NB4 (cell line): ENCODE data around the gene SPP1.

Source experiments
- DNase-seq: peaks from one replicate; pipeline ENCODE4 v3.0.0; 2010; ENCODE audit warnings: low read depth
- H3K4me3 ChIP-seq: one replicate; pipeline ENCODE4 v1.5.1; 2011; ENCODE audit warnings: mild to moderate bottlenecking, low read depth, low read length, moderate library complexity
- MYC ChIP-seq: IDR thresholded peaks from 2 replicates; pipeline ENCODE4 v1.6.1; 2011; ENCODE audit warnings: low read depth, low read length
- POLR2A ChIP-seq: IDR thresholded peaks from 2 replicates; pipeline ENCODE4 v1.6.1; 2011; ENCODE audit warnings: mild to moderate bottlenecking; ENCODE audit not compliant: insufficient read length; ENCODE audit errors: extremely low read depth
- TF ChIP-seq, protein P1 (sequence below): IDR thresholded peaks from 2 replicates; pipeline ENCODE4 v1.6.1; 2011; ENCODE audit warnings: low read depth, low read length
- TF ChIP-seq, protein P2 (sequence below): IDR thresholded peaks from one replicate; pipeline ENCODE4 v1.5.1; 2012; ENCODE audit warnings: low read depth, low read length

The SPP1 gene

DNA sequence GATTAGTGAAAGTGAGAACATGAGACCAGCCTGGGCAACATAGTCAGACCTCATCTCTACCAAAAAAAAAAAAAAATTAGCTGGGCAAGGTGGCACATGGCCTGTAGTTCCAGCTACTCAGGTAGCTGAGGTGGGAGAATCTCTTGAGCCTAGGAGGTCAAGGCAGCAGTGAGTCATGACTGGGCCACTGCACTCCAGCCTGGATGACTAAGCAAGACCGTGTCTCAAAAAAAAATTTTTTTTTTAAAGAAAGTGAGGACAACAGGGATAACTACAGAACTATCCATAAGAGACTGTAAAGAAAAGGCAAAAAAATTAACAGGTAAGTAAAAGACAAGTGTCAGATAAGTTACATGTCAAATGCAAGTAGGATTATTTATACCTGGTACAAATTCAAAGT, 13.5 kb upstream of the SPP1 start:
- H3K4me3 ChIP-seq = no peak overlapping the region
- no peak for DNase-seq
- TF ChIP-seq, protein P1, sequence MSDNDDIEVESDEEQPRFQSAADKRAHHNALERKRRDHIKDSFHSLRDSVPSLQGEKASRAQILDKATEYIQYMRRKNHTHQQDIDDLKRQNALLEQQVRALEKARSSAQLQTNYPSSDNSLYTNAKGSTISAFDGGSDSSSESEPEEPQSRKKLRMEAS = no peak
- TF ChIP-seq MYC (no peak), POLR2A (no peak)
- TF ChIP-seq, protein P2, sequence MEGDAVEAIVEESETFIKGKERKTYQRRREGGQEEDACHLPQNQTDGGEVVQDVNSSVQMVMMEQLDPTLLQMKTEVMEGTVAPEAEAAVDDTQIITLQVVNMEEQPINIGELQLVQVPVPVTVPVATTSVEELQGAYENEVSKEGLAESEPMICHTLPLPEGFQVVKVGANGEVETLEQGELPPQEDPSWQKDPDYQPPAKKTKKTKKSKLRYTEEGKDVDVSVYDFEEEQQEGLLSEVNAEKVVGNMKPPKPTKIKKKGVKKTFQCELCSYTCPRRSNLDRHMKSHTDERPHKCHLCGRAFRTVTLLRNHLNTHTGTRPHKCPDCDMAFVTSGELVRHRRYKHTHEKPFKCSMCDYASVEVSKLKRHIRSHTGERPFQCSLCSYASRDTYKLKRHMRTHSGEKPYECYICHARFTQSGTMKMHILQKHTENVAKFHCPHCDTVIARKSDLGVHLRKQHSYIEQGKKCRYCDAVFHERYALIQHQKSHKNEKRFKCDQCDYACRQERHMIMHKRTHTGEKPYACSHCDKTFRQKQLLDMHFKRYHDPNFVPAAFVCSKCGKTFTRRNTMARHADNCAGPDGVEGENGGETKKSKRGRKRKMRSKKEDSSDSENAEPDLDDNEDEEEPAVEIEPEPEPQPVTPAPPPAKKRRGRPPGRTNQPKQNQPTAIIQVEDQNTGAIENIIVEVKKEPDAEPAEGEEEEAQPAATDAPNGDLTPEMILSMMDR = no peak

DNA sequence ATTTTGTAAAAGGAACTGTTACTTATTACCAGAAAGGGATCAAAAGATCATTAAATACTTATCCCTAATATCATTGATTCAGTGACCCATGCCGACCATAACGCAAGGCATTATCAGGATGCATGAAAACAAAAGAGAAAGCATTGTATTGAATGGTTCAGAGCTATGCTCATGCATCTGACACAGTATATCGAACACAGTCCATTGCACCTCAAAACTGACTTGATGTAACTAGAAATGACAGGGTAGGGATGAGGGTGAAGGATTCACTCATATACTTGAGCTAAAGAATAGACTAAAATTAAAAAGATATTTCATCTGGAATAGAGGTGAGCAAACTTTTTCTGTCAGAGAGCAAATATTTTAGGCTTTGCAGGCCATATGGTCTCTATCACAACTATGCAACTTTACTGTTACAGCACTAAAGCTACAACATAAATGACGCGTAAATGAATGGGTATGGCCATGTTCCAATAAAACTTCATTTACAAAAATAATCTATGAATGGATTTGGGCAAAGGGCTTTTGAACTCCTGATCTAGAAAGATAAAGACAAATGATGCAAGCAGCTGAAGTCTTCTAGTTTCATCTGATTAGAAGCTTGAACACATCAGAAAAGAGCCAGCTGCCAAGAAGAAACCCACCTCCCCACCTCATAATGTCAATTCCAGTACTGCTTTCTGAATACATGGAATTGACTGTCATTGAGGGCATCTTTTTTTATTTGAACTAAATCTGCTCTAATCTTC, 12.9 kb upstream of the SPP1 start:
- TF ChIP-seq, protein P1 = no peak
- TF ChIP-seq, protein P2 = no peak
- TF ChIP-seq POLR2A = no peak
- TF ChIP-seq MYC = no peak
- no peak overlapping the region for H3K4me3 ChIP-seq
- no peak for DNase-seq

DNA sequence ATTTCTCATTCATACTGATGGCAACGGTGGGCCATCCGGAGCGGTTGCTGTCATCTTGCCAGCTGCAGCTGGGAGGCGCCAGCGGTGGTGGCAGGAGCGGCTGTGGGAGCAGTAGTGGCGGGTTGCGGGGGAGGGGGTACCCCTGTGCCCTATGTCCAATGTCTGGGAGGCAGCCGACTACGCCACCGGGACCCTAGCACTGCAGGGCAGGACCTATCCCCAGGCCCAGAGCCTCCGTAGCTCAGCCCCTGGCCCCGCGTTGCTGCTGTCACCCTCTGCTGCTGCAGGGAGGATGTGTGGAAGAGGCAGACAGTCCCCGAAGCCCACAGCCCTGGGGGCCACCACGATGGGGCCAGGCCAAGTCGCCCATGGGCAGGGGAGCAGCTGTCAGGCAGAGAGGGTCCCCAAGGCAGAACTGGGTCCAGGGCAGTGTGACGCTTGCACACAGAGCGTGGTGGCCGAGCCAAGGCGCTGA, 10.0 kb upstream of the SPP1 start:
- H3K4me3 ChIP-seq = no peak overlapping the region
- DNase-seq = no peak
- TF ChIP-seq POLR2A (no peak), MYC (no peak)
- TF ChIP-seq, protein P2 = no peak
- TF ChIP-seq, protein P1 = no peak

DNA sequence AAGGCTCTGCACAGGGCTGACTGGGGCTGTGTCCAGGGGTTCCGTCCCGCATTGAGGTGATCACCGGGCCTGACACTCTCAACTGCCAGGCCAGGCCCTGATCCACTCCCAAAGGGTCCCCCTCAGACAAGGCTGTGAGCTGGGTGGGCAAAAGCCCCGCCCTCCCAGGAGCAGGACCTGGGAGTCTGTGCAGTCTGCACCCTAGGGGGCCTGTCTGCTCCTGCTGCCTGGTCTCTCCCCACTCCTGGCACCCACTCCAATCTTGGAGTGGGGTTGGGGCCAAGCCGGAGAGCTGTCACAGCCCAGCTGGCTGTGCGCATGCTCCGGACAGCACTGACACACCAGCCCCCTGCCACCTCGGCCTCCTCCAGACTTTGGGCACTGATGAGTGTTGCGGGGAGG, 9.4 kb upstream of the SPP1 start:
- TF ChIP-seq POLR2A (no peak), MYC (no peak)
- TF ChIP-seq, protein P2 = no peak
- TF ChIP-seq, protein P1 = no peak
- DNase-seq = no peak
- H3K4me3 ChIP-seq = no peak overlapping the region

DNA sequence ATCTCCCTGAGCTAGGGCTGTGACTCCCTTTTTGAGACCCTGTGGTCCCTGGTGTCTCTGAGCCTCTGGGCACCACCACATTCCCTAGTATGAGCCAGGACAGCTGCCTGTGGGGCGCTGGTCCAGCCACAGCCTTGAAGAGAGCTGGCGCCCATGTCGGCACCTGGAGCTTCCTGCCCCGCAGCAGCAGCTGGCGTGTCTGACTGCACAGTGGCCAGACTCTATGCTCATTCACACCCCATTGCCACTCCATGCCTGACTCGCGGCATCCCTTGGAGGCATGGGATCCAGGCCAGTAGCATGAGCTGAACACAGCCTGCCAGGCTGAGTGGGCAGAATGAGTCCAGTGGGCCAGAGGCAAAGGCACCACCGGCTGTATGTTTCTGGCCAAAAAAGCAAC, 8.3 kb upstream of the SPP1 start:
- H3K4me3 ChIP-seq = no peak overlapping the region
- TF ChIP-seq, protein P1 = no peak
- no peak for TF ChIP-seq MYC
- TF ChIP-seq, protein P2 = no peak
- no peak for TF ChIP-seq POLR2A
- no peak for DNase-seq

DNA sequence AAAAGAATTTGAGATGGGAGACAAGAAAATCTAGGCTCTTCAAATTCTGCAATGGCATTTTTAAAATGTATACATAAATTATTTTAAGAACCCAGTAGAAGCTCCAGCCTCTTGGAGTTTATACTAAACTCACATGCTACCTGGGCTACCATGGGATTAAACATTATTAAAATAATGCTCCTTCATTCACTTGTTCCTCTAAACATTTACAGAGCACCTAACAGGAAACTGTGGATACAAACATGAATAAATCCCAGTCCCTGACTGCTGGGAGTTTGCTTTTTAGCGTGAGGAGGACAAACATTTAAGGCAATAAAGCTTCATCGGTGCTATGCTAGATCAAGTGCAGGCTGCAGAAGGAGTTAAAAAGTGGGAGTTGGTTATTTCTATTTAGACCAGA, 5.4 kb upstream of the SPP1 start:
- H3K4me3 ChIP-seq = no peak overlapping the region
- no peak for DNase-seq
- TF ChIP-seq, protein P2 = no peak
- TF ChIP-seq, protein P1 = no peak
- TF ChIP-seq POLR2A = no peak
- TF ChIP-seq MYC = no peak
